GM21576 (cell line): Measurements from ENCODE around the gene ZFP3.
A peak's percentile ranks its signal among the peaks of the same experiment; 100 is the strongest.
"Not testable (repeated sequence)": the region's sequence is repeated elsewhere in the genome, so short reads cannot be mapped to it uniquely, and the experiment has no call there.

Source experiments
- ATAC-seq: cut with Tn5 transposase; IDR thresholded peaks from one replicate; pipeline ENCODE4 v1.9.1; 2021; ENCODE audit warnings: mild to moderate bottlenecking, moderate library complexity; ENCODE audit not compliant: unreplicated experiment

Gene ZFP3

DNA sequence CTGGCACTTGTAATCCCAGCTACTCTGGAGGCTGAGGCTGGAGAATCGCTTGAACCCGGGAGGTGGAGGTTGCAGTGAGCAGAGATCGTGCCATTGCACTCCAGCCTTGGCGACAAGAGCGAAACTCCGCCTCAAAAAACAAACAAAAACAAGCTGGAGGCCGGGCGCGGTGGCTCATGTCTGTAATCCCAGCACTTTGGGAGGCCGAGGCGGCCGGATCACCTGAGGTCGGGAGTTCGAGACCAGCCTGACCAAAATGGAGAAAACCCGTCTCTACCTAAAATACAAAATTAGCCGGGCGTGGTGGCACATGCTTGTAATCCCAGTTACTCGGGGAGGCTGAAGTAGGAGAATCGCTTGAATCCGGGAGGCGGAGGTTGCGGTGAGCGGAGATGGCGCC is 992 bp upstream of the ZFP3 start:
- ATAC-seq, result not testable (repeated sequence)

- ATAC-seq, result no peak
Observed at GRCh38 chr17:5077781-5078105, 524 bp upstream of the ZFP3 start.

DNA sequence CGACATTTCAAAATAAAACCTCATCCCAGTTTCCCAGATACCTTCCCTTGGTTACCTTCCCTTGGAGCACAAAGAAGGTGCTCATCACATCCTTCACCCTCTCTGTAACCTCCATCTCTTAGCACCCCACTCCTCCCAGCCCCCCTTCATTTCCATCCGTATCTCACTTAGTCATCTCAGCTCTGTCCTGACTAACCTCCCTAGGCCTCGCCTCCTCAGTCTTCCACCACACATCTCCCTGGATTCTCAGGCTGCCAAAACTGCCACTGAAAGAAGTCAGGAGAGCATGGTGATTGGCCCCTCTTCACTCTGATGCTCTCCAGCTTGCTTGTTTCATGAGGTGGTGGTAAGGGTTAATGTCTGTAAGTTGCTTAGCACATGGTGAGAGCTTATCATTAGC is 2.3 kb downstream of the ZFP3 start:
- no peak for ATAC-seq

GRCh38 chr17:5092218-5093010 is 14.1 kb downstream of the ZFP3 start:
- no peak for ATAC-seq

- no peak for ATAC-seq
Observed at GRCh38 chr17:5096731-5097100, 18.4 kb downstream of the ZFP3 start.

- no peak for ATAC-seq
Observed at GRCh38 chr17:5097101-5097834, 19.0 kb downstream of the ZFP3 start.

- ATAC-seq, result no peak
Observed at GRCh38 chr17:5099271-5099670, 21.0 kb downstream of the ZFP3 start.

DNA sequence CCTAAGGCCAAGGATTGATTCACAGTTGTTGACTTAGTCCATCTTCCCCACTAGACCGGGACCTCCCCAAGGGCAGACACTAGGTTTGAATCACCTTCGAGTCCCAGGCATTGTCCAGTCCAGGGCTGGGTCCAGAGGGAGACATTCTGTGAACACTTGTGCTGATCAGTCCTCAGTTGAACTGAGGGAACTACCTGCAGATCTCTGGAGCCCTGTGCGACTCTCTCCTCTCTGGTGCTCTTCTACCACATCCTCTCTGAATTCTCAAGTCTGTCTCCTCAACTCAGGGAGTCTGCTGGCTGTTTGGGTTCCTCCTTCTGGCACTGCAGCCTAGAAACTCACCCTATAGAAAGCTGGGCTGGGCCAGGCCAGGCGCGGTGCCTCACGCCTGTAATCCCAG is 22.6 kb downstream of the ZFP3 start:
- ATAC-seq, result no peak

DNA sequence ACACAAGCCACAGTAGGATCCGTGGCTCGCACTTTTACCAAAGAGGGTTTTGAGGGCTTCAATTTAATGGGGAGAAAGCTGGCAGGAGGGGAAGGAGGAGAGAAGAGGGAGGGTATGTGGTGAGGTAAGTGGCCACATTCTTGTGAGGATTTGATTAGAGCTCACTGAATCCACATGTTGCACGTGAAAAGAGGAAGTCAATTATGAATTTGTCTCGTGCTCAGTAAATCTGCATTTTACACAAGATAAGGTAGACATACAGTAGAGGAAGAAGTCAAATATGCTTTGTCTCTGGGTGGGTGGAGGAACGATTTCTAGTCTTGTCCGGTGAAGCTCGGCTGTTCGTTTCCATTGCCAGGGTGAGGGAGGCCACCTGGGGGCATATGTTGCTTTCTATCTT is 32.5 kb downstream of the ZFP3 start:
- ATAC-seq, result no peak

GRCh38 chr17:5111402-5112204 is 33.3 kb downstream of the ZFP3 start, which contains the start of gene ZNF232:
Gene ZNF232 (minus strand): TSS chr17:5111878. CDS start chr17:5111822, 56 bp downstream.
- peak; percentile 77 for ATAC-seq

DNA sequence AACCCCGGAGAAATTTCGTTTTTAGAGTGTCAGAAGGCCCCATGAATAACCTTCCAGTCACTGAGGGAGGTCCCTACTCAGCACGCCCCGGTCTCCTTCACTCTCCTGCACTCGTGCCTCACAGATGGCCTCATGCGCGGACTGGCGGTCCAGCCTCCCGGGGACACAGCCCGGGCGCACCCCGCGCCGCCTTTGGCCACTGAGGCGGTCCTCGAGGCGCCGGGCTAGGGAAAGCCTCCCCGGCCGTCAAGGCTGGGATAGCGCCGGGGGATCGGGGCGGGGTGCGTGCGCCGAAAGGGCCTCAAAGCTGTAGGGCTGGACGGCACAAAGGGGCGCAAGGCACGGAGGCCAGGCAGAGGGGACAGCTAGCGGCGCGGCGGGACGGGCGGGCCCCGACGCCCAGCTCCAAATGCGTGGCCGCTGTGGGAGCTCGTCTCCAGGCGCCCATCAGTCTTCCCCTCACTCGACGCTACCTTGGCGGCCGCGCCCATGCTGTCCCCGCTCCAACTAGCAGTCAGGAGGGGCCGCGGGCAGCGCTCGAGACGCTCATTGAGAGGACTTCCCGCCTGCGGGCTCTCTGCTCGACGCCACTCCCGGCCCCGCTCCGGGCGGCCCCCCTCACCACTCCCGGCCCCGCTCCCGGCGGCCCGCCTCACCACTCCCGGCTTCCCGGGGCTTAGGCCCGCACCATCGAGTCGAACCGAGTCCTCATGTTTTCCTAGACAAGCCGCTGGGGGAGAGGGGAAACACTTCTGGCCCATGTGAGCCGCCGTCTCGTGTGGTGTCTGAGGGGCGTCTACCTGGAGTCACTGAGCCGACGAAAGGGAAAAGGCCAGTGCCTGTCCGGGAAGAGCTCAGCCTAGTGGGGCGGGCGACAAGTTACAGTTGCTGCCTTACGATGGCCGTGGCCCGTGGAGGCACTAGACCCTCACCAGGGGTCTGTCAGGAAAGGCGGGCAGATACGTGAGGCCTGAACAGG is 37.7 kb downstream of the ZFP3 start, which contains the start of gene USP6:
Gene USP6 (plus strand): TSS at position 360 of the 979 bp plus-strand sequence. CDS start 14,336 bp downstream, outside the sequence.
- no peak for ATAC-seq

GRCh38 chr17:5118219-5118618 is 40.0 kb downstream of the ZFP3 start:
- ATAC-seq, result no peak

GRCh38 chr17:5120036-5120435 is 41.8 kb downstream of the ZFP3 start:
- no peak for ATAC-seq

- not testable (repeated sequence) for ATAC-seq
Observed at GRCh38 chr17:5120436-5121185, 42.3 kb downstream of the ZFP3 start.

GRCh38 chr17:5121186-5121841 is 43.0 kb downstream of the ZFP3 start:
- ATAC-seq, result no peak

- ATAC-seq, result not testable (repeated sequence)
Observed at GRCh38 chr17:5122056-5122455, 43.8 kb downstream of the ZFP3 start.

DNA sequence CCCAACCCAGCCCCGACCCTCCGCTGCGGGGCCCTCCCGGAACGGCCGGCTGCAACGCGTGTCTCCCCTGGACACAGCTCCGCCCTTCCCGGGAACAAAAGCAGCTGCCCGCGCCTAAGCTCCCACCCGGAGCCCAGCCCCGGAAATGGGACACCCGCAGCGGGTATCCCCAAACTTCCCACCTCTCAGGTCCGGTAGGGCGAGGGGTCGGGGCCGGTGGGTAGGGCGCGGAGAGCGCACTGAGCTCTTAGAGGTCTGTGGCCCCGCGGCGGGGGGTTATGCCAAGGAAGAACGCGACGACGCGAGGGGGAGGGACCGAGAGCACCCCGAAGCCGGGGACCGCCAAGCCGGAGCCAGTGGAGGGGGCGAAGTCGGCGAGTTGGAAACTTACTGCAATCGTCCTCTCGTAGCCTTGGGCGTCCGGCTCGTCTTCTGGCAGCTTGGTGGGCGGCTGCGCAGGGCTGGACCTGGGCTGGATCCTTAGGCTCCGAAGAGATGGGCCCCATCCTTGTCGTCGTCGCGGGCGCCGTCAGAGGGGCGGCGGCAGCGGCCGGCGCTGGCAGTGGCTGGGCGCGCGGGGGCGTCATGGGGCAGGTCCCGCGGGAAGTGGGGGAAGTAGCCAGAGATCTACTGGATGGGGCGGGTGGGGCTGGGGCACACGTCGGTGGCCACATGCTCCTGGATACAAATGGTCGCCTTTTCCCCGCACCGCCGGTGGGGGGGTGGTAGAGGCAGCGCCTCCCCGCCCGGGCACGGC is 44.5 kb downstream of the ZFP3 start:
- ATAC-seq, result no peak
